ENCODE results near the gene NANOS1. TPM values are rescaled to one million over a fixed set of nuclear protein-coding genes. Genes with fewer than 3 reads are reported as not detected.

Gene NANOS1
- total and polyA plus RNA-seq, 9 of the 15 experiments (the other 6 are each of a cell fraction or from before 2014, with no cell fraction given): 0.14 to 1.6 (median 0.83) TPM; not detected in 1

DNA sequence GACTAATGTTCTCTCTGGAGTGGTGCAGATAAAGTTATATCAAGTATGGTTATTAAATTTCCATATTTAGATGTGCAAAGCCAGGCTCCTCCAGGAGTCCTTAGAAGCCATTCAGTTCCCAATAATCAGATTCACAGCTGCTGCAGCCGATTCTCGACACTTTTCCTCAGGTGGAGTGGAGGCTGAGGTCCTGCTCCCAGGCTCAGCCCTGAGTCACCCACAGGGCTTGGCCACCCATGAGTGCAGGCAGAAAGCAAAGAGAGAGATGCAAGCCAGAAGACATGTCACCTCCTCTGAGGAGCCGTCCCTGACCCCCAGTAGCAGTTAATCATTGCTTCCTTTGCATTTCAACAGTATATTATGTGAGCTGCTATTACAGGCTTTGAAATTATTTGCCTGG, 36.3 kb upstream of the NANOS1 start:
- Histone ChIP-seq H3K9me3 (replicated peaks; ENCODE audit: control insufficient read depth, insufficient read depth, low read depth, low read length) (no peaks in the 10 kb centered on the region), H4K20me1 (replicated peaks; ENCODE audit: control insufficient read depth, insufficient read depth, low read length) (no peaks in the 10 kb centered on the region), H3K79me2 (ENCODE audit: control insufficient read depth, insufficient read depth, low read length) (no peaks in the 10 kb centered on the region), H3K4me2 (ENCODE audit: insufficient read depth, low read length) (no peak overlapping the region), H3K4me3 (no peak overlapping the region), H2AFZ (ENCODE audit: low read depth, low read length) (no peak overlapping the region), H3K9me1 (ENCODE audit: control insufficient read depth, insufficient read depth, low read length) (no peaks in the 10 kb centered on the region), H3K27ac (ENCODE audit: extremely low read depth, low read depth, low read length) (no peak overlapping the region), H3K9ac (ENCODE audit: insufficient read depth in 1 of 2, low read depth in 2 of 2, low read length in 2 of 2) (no peak overlapping the region), H3K36me3 (ENCODE audit: control insufficient read depth, insufficient read depth, low read length) (no peaks in the 10 kb centered on the region), H3K27me3 (ENCODE audit: control insufficient read depth in 2 of 2, insufficient read depth in 2 of 2, low read length in 2 of 2) (peaks cover 0 to 14% of the 10 kb centered on the region in 2 experiments; a peak in 3 of 5 replicates), H3K4me1 (replicated peaks in 1 of 2; ENCODE audit: control insufficient read depth in 2 of 2, insufficient read depth in 2 of 2, low read length in 2 of 2) (no peaks in the 10 kb centered on the region)
- no peak for FAIRE-seq
- 0% methylated on average over 3 of the region's 3 CpGs for WGBS (ENCODE audit: insufficient coverage, low coverage, missing lambda C conversion rate)
- no peak for ATAC-seq
- DNase-seq (ENCODE audit: extremely low read depth in 1 of 4, low spot score in 3 of 4): no peak
- intact Hi-C loops (cut with micrococcal nuclease): no loop called here
- TF ChIP-seq HMG20B (CRISPR knock-in tag; IDR thresholded peaks at IDR 0.05) (no peak), ZNF778 (CRISPR knock-in tag; IDR thresholded peaks at IDR 0.05) (no peak), ZNF316 (IDR thresholded peaks at IDR 0.05) (no peak), THRA (IDR thresholded peaks at IDR 0.05) (no peak), ZNF699 (CRISPR knock-in tag; IDR thresholded peaks at IDR 0.05; ENCODE audit: insufficient replicate concordance) (no peak), HEY1 (CRISPR knock-in tag; IDR thresholded peaks at IDR 0.05; ENCODE audit: borderline replicate concordance) (no peak), ADNP (tag; IDR thresholded peaks at IDR 0.05) (no peak), SETDB1 (IDR thresholded peaks at IDR 0.05; ENCODE audit: low read length) (no peak)
- TF ChIP-seq, protein P1, sequence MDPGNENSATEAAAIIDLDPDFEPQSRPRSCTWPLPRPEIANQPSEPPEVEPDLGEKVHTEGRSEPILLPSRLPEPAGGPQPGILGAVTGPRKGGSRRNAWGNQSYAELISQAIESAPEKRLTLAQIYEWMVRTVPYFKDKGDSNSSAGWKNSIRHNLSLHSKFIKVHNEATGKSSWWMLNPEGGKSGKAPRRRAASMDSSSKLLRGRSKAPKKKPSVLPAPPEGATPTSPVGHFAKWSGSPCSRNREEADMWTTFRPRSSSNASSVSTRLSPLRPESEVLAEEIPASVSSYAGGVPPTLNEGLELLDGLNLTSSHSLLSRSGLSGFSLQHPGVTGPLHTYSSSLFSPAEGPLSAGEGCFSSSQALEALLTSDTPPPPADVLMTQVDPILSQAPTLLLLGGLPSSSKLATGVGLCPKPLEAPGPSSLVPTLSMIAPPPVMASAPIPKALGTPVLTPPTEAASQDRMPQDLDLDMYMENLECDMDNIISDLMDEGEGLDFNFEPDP (CRISPR knock-in tag; IDR thresholded peaks at IDR 0.05): no peak
- TF ChIP-seq, protein P2, sequence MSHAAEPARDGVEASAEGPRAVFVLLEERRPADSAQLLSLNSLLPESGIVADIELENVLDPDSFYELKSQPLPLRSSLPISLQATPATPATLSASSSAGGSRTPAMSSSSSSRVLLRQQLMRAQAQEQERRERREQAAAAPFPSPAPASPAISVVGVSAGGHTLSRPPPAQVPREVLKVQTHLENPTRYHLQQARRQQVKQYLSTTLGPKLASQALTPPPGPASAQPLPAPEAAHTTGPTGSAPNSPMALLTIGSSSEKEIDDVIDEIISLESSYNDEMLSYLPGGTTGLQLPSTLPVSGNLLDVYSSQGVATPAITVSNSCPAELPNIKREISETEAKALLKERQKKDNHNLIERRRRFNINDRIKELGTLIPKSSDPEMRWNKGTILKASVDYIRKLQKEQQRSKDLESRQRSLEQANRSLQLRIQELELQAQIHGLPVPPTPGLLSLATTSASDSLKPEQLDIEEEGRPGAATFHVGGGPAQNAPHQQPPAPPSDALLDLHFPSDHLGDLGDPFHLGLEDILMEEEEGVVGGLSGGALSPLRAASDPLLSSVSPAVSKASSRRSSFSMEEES (CRISPR knock-in tag; IDR thresholded peaks at IDR 0.05): no peak
- TF ChIP-seq, protein P3, sequence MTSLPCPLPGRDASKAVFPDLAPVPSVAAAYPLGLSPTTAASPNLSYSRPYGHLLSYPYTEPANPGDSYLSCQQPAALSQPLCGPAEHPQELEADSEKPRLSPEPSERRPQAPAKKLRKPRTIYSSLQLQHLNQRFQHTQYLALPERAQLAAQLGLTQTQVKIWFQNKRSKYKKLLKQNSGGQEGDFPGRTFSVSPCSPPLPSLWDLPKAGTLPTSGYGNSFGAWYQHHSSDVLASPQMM (CRISPR knock-in tag; IDR thresholded peaks at IDR 0.05): no peak
- in situ Hi-C loops (cut with MboI): no loop called here
- BruUV-seq (replicated peaks): no TSS peak
- CTCF ChIA-PET (ENCODE audit: low intra/inter-chr PET ratio): no interaction called here
- POLR2A ChIA-PET: no interaction called here
